Left ventricle myocardium superior (tissue), 1 donor: ENCODE measurements around the gene CIP2A. TPM values are rescaled to one million over a fixed set of nuclear protein-coding genes. Genes with fewer than 3 reads are reported as not detected.
"Not testable (repeated sequence)": the region's sequence is repeated elsewhere in the genome, so short reads cannot be mapped to it uniquely, and the experiment has no call there.

Source experiments
- ATAC-seq: fragments of 200-7000 bp; cut with Tn5 transposase; one replicate; pipeline ENCODE4 v1.9.1; 2020; ENCODE audit warnings: mild to moderate bottlenecking, moderate library complexity
- DNase-seq: peaks from one replicate; pipeline ENCODE4 v3.0.0-alpha.2; 2020
- intact Hi-C: fragments of 100-400 bp; cut with micrococcal nuclease; formaldehyde crosslinking; loops from one replicate; pipeline ENCODE4 v1.11.0; 2022
- long read RNA-seq: library from polyadenylated mRNA; unstranded; transcript quantifications from one replicate; pipeline ENCODE4 v2.0.0, GENCODE V29; 2021
- total RNA-seq: library from RNA; stranded (reverse); fragmentation: NEBNext Ultra II Directional; extraction: Animal tissue kit (Norgen Biotek cat#: 25700); gene quantifications from one replicate; pipeline ENCODE4 v1.2.1, GENCODE V29; 2021
- donor health status: DM: no; HTN: yes; CAD: no; lungs with severe emphysema.

CIP2A gene
- 1.3 TPM for total RNA-seq
- long read RNA-seq, partial matches to known transcripts = 3 of 3 reads
- long read RNA-seq, other reads (novel, unspliced or antisense) = 0 of 3 reads

DNA sequence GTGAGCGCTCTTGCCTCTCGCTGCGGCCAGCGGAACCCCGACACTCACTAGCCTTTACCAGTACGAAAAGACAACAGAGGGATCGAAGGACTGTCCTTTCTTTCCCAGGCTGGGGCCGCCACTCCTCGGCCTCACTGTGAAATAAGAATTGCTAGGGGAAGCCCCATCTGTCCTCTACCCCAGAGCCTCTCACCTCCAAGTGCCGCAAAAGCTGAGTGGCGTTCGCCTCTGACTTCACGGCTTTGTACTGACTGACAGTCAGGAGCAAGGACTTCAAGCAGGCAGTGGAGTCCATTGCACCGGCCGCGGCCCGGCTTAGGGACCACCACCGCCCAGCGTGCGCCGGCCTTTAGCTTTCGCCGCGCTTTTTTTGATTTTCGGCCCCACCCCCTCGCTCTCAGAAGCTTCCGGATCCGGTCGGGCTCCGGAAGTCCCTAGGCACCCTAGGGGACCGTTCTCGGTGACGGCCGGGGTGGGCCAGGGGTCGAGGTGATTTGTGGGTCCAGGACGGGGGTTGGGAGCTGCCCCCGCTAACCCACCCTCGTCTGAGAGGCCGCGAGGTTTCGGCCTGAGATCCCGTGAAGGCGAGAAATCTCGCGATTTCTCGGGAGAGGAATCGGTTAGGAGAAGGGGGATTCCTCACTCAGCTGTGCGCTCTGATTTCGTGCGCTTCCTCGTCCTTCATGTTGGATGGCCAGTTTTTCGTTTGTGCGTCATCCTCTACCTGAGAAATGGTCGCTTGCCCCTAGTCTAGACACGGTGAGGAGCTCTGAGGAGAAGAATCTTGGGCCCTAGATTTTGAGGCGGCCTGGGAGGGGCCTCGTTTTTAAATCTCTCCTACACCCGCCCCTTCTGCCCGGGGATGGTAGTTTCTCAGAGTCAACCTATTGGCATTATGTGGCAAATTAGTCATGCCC, at the start of gene CIP2A, which contains the start of gene DZIP3:
CIP2A (minus strand) TSS at position 358 of the 917 bp plus-strand sequence; CDS start at position 295, 63 bp downstream.
DZIP3 (plus strand) TSS at position 642 of the 917 bp plus-strand sequence. CDS start 15,685 bp downstream, outside the sequence.
- ATAC-seq = peak; percentile 98
- intact Hi-C loops = no loop called here
- peak; percentile 88 for DNase-seq

GRCh38 chr3:108629974-108630373, 40.7 kb upstream of the CIP2A start:
- ATAC-seq (no peak), DNase-seq (no peak)
- intact Hi-C loops = no loop called here

GRCh38 chr3:108623504-108623903, 34.3 kb upstream of the CIP2A start:
- DNase-seq (no peak), ATAC-seq (peak; percentile 38)
- intact Hi-C loops = no loop called here

GRCh38 chr3:108620250-108620649, 31.0 kb upstream of the CIP2A start:
- DNase-seq = no peak
- intact Hi-C loops = no loop called here
- no peak for ATAC-seq

GRCh38 chr3:108616090-108616489, 26.9 kb upstream of the CIP2A start:
- intact Hi-C loops, ATAC-seq, DNase-seq: not testable (repeated sequence)

DNA sequence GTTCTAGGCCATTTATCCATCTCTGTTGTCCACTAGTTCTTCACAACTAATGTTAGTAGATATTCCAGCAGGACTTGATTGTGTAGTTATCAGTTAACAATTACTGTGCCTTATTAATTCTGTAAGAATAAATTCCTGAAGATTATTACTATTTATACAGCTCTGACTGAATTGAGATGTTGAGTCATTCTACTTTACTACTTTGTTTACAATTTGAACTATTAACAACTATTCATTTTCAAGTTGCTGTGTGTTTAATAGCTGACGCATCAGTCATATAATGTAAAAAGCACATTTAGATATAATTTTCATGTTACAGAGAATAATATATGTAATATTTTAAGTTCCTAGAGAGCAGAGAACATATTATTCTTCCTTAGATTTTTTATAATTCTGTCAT, 21.4 kb upstream of the CIP2A start:
- DNase-seq = no peak
- ATAC-seq = no peak
- intact Hi-C loops = no loop called here

DNA sequence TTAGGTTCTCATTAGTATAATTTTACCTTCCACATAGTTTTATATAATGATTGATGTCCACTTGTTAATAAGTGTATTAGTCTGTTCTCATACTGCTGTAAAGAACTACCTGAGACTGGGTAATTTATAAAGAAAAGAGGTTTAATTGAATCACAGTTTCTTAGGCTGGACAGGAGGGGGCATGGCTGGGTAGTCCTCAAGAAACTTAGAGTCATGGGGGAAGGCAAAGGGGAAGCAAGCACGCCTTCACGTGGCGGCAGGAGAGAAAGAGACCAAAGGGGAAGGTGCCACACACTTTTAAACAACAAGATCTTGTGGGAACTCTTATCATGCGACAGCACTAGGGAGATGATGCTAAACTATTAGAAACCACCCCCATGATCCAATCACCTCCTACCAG, 19.5 kb upstream of the CIP2A start:
- no peak for ATAC-seq
- intact Hi-C loops = no loop called here
- no peak for DNase-seq

DNA sequence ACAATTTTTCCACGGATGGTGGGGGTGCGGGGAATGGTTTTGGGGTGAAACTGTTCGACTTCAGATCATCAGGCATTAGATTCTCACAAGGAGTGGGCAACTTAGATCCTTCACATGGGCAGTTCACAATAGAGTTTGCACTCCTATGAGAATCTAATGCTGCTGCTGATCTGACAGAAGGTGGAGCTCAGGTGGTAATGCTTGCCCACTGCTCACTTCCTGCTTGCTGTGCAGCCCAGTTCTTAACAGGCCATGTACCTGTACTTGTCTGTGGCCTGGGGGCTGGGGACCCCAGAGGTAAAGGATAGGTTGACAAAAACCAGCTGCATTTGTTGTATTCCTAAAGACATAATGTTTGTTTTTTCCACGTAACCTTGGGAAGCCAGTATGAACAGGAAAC, 16.3 kb upstream of the CIP2A start:
- no peak for DNase-seq
- no peak for ATAC-seq
- intact Hi-C loops = no loop called here

GRCh38 chr3:108605028-108605427, 15.8 kb upstream of the CIP2A start:
- DNase-seq (no peak), ATAC-seq (no peak)
- intact Hi-C loops = no loop called here

DNA sequence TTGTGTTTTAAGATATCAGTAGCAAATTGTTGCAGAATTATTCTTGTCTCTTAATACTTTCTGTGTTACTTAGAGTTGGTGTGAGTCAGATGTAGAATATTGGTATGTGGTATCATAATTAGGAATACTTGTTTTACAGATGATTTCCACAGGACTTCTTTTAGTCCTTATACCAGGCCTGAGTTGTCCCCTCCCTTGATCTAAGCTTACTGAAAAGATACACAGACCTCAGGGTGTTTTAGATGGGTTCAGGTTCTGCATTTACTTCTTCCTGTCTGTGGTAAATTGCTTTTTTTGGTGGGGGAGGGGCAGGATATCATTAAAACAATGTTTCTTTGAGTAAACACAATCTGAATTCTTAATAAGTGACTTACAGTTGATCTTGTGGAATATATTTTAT, 14.5 kb upstream of the CIP2A start:
- intact Hi-C loops = no loop called here
- ATAC-seq (no peak), DNase-seq (no peak)

GRCh38 chr3:108602935-108603294, 13.7 kb upstream of the CIP2A start:
- DNase-seq = no peak
- no peak for ATAC-seq
- intact Hi-C loops = no loop called here

GRCh38 chr3:108602249-108602934, 13.2 kb upstream of the CIP2A start:
- intact Hi-C loops = no loop called here
- DNase-seq (no peak), ATAC-seq (peak; percentile 55)

GRCh38 chr3:108599677-108600409, 10.6 kb upstream of the CIP2A start:
- no peak for ATAC-seq
- DNase-seq = no peak
- intact Hi-C loops = no loop called here

GRCh38 chr3:108598375-108598774, 9.1 kb upstream of the CIP2A start:
- intact Hi-C loops = no loop called here
- DNase-seq (no peak), ATAC-seq (no peak)

DNA sequence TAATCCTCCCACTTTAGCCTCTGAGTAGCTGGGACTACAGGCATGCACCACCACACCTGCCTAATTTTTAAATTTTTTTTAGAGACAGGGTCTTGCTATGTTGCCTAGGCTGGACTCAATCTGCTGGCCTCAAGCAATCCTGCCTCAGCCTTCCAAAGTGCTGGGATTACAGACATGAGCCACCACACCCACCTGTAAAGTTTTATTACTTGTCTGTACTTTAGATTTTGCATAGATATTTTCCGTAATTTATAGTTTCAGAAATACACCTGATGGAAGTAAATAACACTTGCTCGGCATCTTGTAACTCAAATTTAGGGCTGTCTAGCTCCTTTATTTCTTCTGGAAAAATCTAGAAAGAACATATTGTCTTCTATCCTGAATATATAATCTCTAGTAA, 6.1 kb upstream of the CIP2A start:
- intact Hi-C loops = no loop called here
- DNase-seq = no peak

DNA sequence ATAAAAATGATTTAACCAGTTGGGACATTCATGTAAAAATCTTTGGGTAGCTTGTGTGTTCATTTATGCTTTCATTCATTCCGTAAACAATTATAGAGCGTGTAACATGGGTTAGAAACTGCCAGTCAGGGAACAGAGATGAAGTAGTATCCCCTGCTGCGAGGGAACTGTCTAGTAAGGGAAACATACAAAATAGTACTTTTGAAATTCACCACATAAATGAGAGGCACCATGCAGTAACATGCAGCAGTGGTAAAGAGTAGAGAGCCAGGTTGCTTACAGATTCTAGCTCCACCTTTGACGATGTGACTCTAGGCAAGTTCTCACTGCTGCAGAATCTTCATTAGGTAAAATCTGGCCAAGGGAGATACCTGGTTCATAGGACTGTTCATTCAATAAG, 1.2 kb upstream of the CIP2A start:
- intact Hi-C loops = no loop called here
- ATAC-seq (no peak), DNase-seq (no peak)

More for the DNA sequence above, 6.1 kb upstream of the CIP2A start:
- ATAC-seq = no peak

DNA sequence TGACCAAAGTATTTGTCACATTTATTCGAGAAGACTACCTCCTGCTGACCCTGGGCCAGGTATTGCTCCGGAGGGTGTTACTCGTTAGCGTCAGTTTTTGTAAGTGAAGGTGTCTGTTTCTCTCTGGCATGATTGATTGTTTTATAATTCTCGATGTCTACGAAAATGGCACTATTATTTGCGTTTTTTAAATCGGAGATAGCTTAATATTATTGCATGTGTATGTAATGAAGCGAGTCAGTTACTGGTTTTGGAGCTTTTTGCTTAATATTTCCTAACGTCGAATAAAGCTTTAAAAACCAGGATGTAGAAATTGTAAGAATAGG, 723 bp upstream of the CIP2A start:
- ATAC-seq (no peak), DNase-seq (no peak)
- intact Hi-C loops = no loop called here

DNA sequence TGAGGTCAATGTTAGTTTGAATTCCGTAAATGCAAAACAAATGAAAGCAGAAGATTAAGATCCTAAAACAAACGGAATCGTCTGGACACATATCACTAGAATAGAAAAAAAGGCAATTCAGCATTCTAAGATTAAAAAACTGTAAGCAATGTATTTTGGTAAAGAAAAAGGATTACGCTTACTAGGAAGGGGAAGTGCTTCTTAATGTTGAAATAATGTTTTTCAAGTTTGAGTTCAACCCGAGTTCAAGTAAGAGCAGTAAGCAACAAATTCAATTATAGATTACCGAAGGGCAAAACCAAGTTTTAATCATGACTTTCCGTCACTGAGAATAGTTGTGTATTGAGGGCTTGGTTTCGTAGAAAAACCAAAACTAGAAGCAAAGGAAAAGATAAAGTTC, 637 bp downstream of the CIP2A start:
- DNase-seq (no peak), ATAC-seq (no peak)
- intact Hi-C loops = no loop called here

DNA sequence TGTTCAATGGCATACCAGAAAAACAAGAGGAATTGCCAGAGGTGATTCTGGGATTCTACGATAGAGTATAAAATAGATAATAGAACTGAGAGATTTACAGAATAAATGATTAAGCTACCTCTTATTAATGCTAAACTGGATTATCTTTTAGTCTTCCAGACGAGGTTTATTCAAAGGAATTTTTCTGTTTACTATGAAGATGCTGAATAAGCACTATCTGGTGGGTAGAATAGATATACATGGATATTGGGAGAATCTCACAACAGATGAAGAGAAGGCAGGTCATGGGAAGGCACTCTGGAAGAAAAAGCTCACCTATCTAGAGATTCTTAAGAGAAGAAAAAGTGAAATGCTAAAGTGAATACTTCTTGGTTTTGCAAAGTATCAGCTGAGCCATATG, 11.2 kb downstream of the CIP2A start:
- intact Hi-C loops = no loop called here
- DNase-seq (no peak), ATAC-seq (no peak)

DNA sequence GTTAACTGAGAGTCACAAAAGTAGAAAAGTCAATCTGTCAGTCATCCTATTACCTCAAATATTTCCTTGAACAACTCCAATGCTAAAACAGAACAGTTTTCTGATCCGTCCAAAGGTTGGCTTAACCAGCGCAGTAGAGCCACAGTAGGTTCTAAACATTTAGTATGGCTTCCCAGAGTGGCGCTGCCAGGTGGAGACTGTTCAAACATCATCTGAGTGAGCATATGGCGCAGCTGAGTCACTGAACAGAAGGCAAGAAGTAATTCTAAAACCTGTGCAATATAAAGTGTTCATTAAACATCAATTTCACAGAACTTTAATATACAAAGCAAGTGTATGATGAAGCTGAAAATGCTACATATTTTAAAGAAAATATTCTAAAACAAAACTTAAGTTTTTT, 19.9 kb downstream of the CIP2A start:
- DNase-seq = no peak
- no peak for ATAC-seq
- intact Hi-C loops = no loop called here
